Skin of body (tissue), 2 donors: ENCODE results near the gene RYR2. TPM values are rescaled to one million over a fixed set of nuclear protein-coding genes. Genes with fewer than 3 reads are reported as not detected.
"Not testable (repeated sequence)": the region's sequence is repeated elsewhere in the genome, so short reads cannot be mapped to it uniquely, and the experiment has no call there.

Experiments
- DNase-seq: peaks from one replicate; lab custom pipeline; 2025; lab: John Stamatoyannopoulos, UW
- total RNA-seq: library from RNA; depleted of rRNA; stranded (reverse); fragments of >200 nt; gene quantifications from one replicate; pipeline ENCODE4 v1.2.3, GENCODE V29; 2014

The RYR2 gene
- total RNA-seq, 1 donor from 2014 or later = 1.1 TPM

- no peak for DNase-seq
Measured at GRCh38 chr1:237772009-237772408, 730.0 kb downstream of the RYR2 start.

GRCh38 chr1:237774246-237774645 lies 732.3 kb downstream of the RYR2 start:
- DNase-seq = no peak

GRCh38 chr1:237779356-237779755 lies 737.4 kb downstream of the RYR2 start:
- no peak for DNase-seq

- no peak for DNase-seq
Measured at GRCh38 chr1:237786066-237786719, 744.2 kb downstream of the RYR2 start.

- no peak for DNase-seq
Measured at GRCh38 chr1:237788069-237788468, 746.1 kb downstream of the RYR2 start.

GRCh38 chr1:237789619-237790018 lies 747.6 kb downstream of the RYR2 start:
- DNase-seq = no peak

GRCh38 chr1:237791592-237791991 lies 749.6 kb downstream of the RYR2 start:
- no peak for DNase-seq

GRCh38 chr1:237792149-237792548 lies 750.2 kb downstream of the RYR2 start:
- DNase-seq = no peak

- no peak for DNase-seq
Measured at GRCh38 chr1:237792726-237793125, 750.7 kb downstream of the RYR2 start.

GRCh38 chr1:237794071-237794470 lies 752.1 kb downstream of the RYR2 start:
- no peak for DNase-seq

- DNase-seq = no peak
Measured at GRCh38 chr1:237795558-237795957, 753.6 kb downstream of the RYR2 start.

- no peak for DNase-seq
Measured at GRCh38 chr1:237799762-237800474, 757.9 kb downstream of the RYR2 start.

GRCh38 chr1:237804516-237804915 lies 762.5 kb downstream of the RYR2 start:
- DNase-seq = no peak

GRCh38 chr1:237809099-237809498 lies 767.1 kb downstream of the RYR2 start:
- no peak for DNase-seq

GRCh38 chr1:237811633-237812032 lies 769.6 kb downstream of the RYR2 start:
- DNase-seq = no peak

GRCh38 chr1:237812061-237812460 lies 770.1 kb downstream of the RYR2 start:
- DNase-seq = no peak

GRCh38 chr1:237814319-237814924 lies 772.4 kb downstream of the RYR2 start:
- no peak for DNase-seq

- no peak for DNase-seq
Measured at GRCh38 chr1:237817277-237817676, 775.3 kb downstream of the RYR2 start.

GRCh38 chr1:237820634-237821033 lies 778.6 kb downstream of the RYR2 start:
- not testable (repeated sequence) for DNase-seq

- no peak for DNase-seq
Measured at GRCh38 chr1:237832858-237833257, 790.9 kb downstream of the RYR2 start.

- no peak for DNase-seq
Measured at GRCh38 chr1:237834048-237834447, 792.1 kb downstream of the RYR2 start.

GRCh38 chr1:237834461-237834860 lies 792.5 kb downstream of the RYR2 start:
- DNase-seq = no peak

- no peak for DNase-seq
Measured at GRCh38 chr1:237838320-237838719, 796.3 kb downstream of the RYR2 start.
